GM12864 (cell line): ENCODE results near the gene CUTA.

ENCODE experiments used
- DNase-seq: peaks from one replicate; pipeline ENCODE4 v3.0.0-alpha.2; 2011; ENCODE audit warnings: low read depth
- H3K4me3 ChIP-seq: 2 replicates; pipeline ENCODE4 v1.5.1; 2011; ENCODE audit warnings: mild to moderate bottlenecking, low read depth, low read length, control low read depth
- TF ChIP-seq, protein P1 (sequence below): IDR thresholded peaks from 2 replicates; pipeline ENCODE4 v1.5.1; 2011; ENCODE audit warnings: low read depth, mild to moderate bottlenecking, moderate library complexity, low read length, control low read depth, inconsistent platforms; ENCODE audit errors: missing control alignments

The CUTA gene

DNA sequence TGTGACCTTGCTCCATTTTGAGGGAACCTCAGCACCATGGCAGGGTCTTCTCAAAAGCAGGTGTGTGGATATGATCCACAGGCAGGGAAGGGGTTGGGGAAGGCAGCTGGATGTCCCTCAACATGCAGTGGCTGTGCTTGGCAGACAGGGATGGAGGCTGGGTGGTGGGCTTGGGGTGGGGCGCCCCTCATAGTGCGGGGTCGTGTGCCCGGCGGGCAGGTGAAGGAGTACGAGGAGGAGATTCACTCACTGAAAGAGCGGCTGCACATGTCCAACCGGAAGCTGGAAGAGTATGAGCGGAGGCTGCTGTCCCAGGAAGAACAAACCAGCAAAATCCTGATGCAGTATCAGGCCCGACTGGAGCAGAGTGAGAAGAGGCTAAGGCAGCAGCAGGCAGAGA, 28.4 kb upstream of the CUTA start:
- DNase-seq = no peak
- TF ChIP-seq, protein P1, sequence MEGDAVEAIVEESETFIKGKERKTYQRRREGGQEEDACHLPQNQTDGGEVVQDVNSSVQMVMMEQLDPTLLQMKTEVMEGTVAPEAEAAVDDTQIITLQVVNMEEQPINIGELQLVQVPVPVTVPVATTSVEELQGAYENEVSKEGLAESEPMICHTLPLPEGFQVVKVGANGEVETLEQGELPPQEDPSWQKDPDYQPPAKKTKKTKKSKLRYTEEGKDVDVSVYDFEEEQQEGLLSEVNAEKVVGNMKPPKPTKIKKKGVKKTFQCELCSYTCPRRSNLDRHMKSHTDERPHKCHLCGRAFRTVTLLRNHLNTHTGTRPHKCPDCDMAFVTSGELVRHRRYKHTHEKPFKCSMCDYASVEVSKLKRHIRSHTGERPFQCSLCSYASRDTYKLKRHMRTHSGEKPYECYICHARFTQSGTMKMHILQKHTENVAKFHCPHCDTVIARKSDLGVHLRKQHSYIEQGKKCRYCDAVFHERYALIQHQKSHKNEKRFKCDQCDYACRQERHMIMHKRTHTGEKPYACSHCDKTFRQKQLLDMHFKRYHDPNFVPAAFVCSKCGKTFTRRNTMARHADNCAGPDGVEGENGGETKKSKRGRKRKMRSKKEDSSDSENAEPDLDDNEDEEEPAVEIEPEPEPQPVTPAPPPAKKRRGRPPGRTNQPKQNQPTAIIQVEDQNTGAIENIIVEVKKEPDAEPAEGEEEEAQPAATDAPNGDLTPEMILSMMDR = no peak
- H3K4me3 ChIP-seq = no peak overlapping the region

GRCh38 chr6:33445119-33445603, 27.3 kb upstream of the CUTA start:
- DNase-seq = no peak
- TF ChIP-seq, protein P1 = no peak
- no peak overlapping the region for H3K4me3 ChIP-seq

DNA sequence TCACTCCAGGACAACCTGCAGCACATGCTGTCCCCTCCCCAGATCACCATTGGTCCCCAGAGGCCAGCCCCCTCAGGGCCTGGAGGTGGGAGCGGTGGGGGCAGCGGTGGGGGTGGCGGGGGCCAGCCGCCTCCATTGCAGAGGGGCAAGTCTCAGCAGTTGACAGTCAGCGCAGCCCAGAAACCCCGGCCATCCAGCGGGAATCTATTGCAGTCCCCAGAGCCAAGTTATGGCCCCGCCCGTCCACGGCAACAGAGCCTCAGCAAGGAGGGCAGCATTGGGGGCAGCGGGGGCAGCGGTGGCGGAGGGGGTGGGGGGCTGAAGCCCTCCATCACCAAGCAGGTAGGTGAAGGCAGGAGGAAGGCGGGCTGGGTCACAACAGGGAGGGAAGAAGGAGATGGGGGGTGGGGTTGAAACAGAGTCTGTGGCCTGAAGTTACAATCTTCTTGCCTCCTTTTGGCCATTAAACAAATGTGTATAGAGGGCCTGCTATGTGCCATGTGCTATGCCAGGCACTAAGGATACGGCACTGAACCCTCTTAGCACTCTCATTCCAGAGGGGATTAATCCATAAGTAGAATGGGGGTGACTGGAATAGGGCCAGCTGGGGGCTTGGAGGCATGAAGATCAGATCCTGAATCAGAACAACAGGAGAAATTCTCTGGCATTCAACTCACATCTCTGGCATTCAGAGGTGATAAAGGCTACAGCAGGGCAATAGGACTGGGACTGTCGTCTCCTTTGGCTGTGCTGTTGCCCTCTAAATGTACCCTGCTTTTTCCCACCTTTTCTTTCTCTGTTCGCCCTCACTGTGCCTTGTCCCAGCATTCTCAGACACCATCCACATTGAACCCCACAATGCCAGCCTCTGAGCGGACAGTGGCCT, 26.0 kb upstream of the CUTA start:
- no peak overlapping the region for H3K4me3 ChIP-seq
- TF ChIP-seq, protein P1 = no peak
- no peak for DNase-seq

DNA sequence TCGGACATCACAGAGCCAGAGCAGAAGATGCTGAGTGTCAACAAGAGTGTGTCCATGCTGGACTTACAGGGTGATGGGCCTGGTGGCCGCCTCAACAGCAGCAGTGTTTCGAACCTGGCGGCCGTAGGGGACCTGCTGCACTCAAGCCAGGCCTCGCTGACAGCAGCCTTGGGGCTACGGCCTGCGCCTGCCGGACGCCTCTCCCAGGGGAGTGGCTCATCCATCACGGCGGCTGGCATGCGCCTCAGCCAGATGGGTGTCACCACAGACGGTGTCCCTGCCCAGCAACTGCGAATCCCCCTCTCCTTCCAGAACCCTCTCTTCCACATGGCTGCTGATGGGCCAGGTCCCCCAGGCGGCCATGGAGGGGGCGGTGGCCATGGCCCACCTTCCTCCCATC, 25.1 kb upstream of the CUTA start:
- TF ChIP-seq, protein P1 = no peak
- no peak for DNase-seq
- no peak overlapping the region for H3K4me3 ChIP-seq

DNA sequence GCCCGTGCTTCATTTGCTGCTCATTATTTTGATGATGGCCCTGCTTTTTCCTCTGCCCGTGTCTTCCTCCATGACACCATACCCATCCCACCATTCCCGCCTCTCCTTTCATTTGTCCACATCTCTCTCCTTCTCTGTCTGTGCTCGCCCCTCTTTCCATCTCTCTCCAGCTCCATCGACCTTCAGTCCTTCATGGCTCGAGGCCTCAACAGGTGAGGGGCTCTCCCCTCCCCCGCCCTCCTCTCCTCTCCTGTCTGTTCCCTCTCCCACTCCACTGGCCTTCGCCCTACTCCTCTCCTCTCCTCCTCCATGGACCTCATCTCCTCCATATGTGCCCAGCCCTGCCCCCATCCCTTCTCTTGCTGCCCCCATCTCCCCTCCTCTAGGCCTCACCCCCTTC, 24.4 kb upstream of the CUTA start:
- TF ChIP-seq, protein P1 = no peak
- DNase-seq = no peak
- no peak overlapping the region for H3K4me3 ChIP-seq

DNA sequence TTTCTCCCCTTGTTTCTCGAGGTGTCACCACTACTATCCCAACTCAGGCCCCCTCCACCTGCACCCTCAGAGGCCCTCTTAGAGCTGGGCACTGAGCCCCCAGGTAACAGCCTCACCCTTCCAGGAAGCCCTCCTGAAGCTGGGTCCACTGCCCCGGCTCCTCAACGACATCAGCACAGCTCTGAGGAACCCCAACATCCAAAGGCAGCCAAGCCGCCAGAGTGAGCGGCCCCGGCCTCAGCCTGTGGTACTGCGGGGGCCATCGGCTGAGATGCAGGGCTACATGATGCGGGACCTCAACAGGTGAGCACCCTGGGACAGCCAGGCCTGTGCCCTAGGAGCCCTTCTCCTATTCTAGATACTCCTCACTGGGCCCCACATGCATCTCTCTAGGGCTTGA, 23.6 kb upstream of the CUTA start:
- H3K4me3 ChIP-seq = no peak overlapping the region
- TF ChIP-seq, protein P1 = no peak
- DNase-seq = no peak

- TF ChIP-seq, protein P1 = no peak
- DNase-seq = no peak
- H3K4me3 ChIP-seq = no peak overlapping the region
Measured at GRCh38 chr6:33440649-33441309, 22.9 kb upstream of the CUTA start.
